Measurements from ENCODE around the gene TAMM41.
"Not testable (repeated sequence)": the region's sequence is repeated elsewhere in the genome, so short reads cannot be mapped to it uniquely, and the experiment has no call there.

Gene TAMM41

DNA sequence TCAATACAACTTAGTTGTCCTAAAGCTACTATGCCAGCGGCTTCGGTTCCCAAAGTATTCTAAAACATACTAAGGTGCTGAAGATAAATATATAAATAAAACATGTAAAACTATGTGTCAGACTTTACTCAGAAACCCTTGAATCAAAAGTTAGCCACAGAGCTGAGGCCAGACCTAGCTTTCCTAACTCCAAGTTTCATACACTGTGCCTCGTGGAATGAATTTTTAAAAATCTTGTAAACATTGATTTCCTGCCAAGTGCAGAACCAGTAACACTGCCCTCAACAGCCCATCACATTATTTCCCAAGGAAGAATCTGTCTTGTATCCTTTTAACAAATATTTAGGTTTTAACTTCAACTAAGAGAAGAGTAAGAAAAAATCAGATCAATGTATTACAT lies 36.4 kb downstream of the TAMM41 start:
- no peak for DNase-seq

DNA sequence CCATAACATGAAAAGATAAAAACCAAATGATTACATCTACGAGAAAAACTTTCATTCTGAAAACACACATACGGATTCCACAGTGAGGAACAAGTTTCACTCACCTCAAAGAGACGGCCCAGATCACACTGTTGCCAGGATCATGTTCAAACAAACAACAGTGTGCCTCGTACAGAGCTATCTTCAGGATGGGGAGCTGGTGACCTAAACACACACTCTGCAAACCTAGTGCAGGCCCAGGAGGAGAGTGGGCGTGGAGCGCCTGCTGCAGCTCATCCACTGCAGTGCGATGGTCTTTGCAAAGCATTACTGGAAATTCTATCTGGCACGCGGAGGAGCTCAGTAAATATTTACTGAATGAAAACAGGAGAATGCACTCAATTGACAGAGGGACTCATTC lies 38.5 kb downstream of the TAMM41 start:
- no peak for DNase-seq

DNA sequence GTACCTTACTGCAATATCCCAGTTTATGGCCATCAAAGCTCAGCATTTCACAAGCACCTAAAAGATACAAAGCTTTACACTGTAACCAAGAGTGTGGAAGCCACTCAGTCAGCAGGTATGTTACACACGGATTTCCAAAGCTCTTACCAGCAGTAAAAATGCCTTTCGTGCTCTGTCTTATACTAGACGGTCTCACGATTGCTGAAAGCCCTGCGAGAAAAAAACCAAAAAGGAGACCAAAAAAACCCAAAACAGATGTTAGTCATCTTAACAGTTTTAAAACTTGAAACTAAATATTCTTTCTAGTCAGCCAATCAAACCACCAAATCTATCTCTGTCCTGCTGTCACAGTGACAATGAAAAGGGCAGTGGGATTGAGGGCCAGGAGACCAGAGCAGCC lies 39.0 kb downstream of the TAMM41 start:
- no peak for DNase-seq

DNA sequence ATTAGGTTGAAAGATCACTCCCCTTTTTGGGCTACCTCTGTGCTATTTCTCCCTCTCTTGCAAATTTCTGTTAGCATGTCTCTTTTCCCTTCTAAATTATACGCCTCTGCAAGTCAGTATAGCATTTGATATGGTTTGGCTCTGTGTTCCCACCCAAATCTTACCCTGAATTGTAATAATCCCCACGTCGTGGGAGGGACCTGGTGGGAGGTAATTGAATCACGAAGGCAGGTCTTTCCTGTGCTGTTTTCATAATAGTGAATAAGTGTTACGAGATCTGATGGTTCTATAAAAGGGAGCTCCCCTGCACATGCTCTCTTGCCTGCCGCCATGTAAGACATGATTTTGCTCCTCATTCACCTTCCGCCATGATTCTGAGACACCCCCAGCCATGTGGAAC lies 41.0 kb downstream of the TAMM41 start:
- no peak for DNase-seq

DNA sequence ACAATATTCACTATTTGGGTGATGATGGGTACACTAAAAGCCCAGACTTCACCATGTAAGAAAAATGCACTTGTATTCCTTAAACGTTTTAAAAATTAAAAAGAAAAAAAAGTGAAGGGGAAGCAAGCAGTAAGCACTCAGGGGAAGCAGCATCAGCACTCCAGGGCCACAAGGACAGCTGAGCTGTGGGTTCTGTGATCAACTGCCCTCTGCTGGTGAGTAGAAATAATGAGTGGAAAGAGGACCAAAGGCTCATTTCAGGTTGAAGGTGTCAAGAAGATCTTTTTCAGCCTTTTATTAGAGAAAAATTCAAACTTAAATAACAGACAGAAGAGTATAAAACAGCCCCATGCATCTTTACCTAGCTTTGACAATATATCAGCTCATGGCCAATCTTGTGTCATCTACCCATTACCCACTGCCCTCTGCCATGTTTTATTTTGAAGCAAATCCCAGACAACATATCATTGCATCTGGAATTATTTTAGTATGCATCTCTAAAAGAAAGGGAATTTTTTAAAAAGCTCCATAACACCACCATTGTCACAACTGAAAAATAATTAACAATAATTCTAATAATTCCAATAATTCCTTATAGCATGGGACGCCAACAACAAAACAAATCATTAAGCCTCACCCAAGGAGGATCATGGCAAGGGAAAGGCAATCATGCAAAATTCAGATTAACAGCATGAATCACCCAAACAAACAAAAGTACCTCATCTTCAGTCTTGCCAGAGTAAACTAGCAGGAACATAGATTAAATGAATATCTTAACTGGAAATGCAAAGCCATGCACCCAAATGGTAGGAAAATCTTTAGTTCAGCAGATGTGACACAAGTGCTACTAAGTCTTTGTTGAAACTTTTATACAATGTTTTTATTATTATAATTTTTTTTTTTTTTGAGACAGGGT lies 42.5 kb downstream of the TAMM41 start:
- DNase-seq: no peak

DNA sequence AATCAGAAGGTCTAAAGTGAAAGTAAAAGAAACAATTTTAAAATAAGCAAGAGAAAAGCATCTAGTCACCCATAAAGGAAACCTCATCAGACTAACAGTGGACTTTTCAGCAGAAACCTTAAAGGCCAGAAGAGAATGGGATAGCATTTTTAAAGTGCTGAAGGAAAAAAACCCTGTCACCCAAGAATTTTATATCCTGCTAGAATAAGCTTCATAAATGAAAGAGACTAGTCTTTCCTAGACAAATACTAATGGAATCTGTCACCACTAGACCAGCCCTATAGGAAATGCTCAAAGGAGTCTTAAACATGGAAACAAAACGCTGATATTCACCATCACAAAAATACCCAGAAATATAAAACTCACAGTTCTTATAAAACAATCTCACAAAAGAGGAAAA lies 46.9 kb downstream of the TAMM41 start:
- DNase-seq: no peak

DNA sequence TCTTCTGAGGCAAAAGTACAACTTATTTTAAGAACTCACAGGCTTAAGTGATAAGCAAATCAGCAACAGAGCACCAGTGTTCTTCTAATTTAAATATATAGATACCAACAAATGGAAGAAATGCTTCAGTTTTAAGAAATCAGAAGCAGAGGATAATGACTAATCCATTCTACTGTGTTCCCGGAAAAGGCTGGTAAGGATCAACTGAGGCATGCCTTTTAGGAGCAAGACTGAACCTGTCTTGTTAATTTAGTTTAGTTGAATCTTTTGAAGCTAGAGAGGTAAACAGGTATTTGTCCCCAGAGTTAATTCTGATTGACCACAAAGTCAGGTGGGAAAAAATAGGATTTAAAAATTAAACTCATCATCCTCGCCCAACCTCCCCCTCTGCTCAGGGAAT lies 51.8 kb downstream of the TAMM41 start:
- no peak for DNase-seq

DNA sequence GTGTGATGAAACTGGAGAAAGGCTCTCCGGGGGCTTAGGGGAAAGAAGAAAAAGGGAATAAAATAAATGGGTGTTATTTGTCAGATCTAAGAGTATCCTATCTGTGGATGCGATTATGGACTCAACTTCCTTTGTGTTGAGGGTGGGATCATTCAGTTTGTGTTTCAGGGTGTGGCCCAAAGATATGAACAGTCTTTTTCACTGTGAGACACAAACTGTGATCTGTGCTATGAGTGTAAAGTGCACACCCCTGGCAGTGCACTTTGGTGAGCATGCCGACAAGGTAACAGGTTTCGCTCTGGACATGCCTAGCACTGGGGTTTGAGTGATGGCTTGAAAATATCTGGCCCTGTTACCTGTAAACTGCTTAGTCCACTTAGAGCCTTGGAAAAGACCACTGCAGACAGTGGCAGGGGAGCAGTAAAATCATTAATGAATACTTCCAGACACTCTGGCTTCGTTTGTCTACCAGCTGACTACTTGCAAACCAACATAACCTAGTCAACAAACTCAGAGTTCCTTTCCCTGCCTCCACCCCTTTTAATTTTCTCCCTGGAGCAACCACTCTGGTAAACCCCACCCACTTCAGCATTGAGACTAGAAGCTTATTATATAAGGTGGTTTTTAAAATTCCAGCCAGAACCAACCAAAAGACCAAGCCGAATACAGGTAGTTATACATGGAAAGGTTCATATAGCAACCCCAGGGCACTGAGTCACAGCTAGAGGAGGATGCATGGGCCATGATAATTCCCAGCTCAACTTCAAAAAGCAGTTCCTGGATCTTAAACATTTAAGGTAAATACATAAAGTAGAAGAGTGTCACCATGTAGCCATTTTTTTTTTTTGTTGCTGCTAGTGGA lies 55.1 kb downstream of the TAMM41 start:
- DNase-seq: no peak

DNA sequence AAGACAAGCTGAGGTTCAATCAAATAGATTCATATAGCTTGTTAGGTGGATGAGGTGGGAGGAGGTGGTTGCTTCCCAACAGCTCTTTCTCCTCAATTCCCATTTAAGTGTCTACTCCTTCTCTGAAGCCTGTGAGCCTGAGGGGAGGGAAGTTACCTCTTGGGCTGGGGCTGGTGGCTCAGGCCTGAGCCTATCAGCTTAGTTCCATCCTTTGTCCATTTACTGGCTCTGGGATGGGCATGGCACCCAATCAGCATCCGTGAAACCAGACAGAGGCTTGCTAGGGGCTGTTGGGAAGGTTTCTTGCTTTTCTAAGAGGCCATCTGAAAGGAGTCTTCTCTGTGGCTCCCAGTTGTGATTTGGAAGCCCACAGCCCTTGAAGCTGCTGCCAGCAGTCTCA lies 57.3 kb downstream of the TAMM41 start:
- DNase-seq: no peak

DNA sequence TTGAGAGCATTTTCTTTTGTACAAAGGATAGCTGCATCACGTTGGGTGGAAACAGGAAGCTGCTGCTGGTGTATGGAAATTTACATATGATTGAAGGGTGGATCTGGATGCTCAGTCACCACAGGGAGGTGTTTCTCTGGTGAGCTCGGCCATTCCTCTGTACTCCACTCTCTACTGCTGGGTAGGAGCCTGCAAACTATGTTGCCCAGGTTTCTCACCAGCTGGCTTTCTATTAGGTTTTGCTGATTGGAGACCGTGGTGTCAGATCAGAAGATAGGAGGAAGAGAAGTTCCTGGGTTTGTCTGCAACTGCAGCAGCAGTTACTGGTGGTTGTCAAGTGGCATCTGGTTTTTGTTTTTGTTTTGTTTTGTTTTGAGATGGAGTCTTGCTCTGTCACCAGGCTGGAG lies 61.7 kb downstream of the TAMM41 start:
- DNase-seq: no peak

DNA sequence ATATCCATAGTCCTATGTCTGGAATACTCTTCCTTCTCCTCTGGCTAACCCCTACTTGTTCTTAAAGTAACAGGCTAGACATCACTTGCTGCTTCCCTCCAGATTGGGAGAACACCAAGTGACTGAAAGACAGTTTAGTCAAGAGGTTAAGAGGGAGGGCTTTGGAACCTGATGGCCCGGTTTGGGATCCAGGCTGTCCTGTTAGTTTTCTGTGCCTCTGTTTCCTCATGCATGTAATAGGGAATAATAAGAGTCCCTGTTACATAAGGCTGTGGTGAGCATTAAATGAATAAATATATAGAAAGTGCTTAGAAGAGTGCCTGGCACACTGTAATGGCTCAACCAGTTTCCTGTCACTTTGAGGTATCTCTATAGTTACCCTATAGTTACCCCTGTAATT lies 66.3 kb downstream of the TAMM41 start:
- DNase-seq: no peak

DNA sequence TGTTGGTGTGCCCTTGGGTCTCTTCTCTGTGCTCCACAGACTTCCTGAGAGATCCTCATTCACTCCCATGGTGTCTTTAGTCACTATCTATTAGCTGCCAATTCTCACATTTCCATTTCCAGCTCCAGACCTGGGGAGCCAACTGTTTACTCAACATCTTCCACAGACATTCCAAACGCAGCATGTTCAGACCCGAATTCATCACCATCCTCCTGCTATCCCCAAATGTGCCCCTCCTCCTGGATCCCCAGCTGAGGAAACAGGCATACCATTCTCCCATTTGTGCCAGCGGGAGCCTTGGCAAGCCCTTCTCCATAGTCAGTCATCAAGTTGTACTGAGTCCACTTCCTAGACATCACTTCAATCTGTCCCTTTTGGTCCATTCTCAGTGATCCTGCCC lies 67.1 kb downstream of the TAMM41 start:
- DNase-seq: no peak

DNA sequence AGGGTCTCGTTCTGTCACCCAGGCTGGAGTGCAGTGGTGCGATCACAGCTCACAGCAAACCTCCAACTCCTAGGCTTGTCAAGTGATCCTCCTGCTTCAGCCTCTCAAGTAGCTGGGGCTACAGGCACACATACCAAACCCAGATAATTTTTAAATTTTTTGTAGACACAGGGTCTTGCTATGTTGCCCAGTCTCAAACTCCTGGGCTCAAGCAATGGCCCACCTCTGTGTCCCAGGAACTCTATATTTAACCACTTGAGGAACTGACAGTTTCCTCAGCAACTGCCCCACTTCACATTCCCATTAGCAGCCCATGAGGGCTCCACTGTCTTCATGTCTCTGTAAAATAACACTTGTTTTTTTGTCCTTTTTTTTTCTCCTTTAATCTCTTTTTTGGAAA lies 68.4 kb downstream of the TAMM41 start:
- DNase-seq: no peak

DNA sequence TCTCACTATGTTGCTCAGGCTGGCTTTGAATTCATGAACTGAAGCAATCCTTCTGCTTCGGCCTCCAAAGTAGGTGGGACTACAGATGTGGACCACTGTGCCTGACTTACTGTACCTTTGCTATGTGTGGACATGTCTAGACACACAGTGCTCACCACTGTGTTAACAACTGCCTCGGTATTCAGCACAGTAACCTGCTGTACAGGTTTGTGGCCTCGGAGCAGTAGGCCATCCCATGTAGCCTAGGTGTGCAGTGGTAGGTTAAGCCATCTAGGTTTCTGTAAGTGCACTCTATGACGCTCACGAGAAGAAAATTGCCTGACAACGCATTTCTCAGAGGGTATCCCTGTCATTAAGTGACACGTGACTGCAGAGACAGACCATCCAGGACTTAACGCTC lies 70.3 kb downstream of the TAMM41 start:
- no peak for DNase-seq

DNA sequence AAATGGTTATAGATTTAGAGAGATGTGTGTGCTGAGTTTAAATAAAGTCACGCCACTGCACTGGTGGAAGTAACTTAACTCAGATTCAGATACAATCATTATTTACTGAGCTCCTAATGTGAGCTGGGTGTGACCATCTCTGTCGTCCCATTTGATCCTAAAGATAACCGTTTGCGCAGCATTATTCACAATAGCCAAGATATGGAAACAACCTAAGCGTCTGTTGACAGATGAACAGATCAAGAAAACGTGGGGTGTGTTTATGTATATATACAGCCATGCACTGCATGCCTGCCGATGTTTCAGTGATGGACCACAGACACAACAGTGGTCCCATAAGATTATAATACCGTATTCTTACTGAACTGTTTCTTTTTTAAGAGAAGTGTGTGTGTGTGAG lies 71.2 kb downstream of the TAMM41 start:
- DNase-seq: no peak

DNA sequence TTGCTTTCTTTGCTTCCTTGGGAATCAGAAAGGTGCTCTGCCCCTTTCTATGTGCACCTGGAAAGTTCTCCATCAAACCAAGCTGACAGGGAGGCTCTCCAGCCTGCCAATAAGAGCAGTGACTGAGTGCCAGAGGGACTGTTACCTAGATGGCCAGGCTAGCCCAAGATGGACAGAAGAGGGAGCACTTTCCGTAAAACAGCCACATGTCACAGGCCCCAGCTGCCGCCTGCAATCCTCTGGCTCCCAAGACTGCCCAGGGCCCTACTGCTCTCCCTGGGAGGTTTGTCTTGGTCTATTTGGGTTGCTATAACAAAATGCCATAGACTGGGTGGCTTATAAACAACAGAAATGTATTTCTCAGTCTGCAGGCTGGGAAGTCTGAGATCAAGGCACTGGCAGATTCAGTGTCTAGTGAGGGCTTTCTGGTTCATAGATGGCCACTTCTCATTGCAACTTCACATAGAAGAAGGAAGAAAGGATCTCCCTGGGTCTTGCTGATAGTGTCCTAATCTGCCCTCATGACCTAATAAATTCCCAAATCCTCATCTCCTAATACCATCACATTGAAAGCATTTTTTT lies 72.3 kb downstream of the TAMM41 start:
- no peak for DNase-seq

DNA sequence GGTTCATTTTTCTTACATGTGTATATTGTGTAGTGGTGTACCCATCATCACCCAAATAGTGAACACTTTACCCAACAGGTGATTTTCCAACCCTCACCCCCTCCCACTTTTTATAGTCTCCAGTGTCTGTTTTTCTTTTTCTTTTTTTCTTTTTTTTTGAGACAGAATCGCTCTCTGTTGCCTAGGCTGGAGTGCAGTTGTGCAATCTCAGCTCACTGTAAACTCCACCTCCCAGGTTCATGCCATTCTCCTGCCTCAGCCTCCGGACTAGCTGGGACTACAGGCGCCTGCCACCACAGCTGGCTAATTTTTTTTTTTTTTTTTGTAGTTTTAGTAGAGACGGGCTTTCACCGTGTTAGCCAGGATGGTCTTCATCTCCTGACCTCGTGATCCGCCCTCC lies 74.8 kb downstream of the TAMM41 start:
- DNase-seq: not testable (repeated sequence)

DNA sequence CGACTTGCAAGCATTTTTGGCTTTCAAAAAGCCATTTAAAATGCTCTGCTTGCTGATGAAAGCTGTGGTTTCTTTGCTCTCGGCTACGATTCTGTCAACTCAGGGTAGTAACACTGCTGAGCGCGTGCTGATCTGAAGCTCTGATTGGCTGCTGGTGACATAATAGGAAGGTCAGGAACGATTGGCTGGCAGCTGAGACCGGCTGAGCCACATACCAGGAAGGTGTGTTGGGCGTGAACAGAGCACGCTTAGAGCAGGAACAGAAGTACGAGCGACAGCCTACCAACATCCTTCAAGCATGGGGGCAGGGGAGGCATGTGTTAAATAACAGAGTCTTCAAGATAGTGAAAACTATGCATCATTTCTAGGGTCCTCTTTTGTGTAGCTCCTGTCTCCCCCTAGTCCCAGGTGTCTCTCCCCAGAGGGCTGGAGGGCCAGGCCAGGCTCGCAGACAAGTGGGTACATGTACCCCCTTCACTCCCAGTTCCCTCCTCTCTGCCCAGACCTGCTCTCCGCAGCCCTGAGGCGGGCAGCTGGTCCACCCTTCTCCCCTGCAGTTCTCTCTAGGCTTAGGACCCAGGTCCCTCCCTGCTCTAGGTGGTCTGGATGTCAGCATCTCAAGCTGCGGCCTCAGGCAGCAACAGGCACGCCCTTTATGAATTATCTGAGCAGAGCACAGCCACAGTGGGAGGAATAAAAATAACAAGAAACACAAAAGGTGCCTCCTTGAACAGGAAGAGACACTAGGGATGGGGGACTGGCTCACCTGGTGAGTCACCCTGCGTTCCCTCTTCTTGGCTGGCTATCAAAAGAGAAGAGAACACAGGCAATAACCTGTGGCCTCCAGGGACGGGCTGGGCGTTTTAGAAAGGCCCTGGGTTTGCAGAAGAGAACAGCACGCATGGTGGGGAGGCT lies 76.0 kb downstream of the TAMM41 start:
- DNase-seq: peak; percentile 62

DNA sequence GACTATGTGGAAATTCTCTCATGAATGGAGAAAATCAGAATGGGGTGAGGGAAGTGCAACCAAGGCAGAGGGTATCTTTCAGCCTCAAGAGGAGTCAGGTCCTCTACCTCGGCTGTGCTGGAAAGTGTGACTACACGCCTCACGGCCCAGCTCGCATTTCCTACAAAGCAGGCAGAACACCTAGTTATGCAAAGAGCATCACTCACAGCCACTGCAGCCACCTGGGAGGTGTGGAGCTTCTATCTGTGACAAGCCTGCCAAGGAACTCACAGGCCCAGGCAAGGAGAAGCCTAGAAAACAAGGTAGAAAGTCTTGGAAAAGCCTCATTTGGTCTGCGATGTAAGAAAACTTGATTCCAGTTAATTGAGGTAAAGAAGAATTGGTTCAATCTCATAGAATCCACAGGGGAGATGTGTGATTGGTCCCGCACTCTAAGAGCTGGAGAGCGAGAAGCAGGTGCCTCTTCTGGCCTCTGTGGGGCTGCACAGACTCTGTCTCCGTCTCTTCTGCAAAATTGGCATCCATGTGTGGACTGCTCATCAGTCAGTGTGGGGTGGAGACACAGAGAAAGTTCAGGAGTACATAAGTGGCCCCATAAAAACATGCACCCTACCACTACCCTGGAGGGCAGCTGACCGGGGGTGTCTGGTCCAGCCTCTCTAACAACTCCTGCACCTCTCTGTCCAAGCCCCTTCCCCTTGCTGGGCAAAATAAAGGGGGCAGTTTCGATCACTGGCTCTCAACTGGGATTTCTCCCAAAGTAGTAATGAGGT lies 76.8 kb downstream of the TAMM41 start:
- no peak for DNase-seq

DNA sequence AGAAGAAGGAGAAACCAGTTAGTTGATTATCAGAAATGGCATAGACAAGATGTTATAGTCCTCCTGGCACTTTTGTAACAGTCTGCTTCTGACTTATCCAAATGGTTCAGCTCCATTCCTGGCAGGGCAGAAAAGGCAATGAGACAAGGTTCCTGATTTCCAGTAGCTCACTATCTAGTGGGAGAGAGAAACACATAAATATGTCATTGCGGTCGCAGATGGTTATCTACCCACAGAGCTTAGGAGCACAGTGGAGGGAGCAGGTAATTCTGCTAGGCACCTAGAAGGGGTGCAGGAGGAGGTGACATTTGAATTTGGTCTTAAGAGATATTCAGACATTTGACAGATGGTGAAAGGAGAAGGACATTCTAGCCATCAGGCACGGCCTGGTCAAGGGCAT lies 78.1 kb downstream of the TAMM41 start:
- DNase-seq: no peak

DNA sequence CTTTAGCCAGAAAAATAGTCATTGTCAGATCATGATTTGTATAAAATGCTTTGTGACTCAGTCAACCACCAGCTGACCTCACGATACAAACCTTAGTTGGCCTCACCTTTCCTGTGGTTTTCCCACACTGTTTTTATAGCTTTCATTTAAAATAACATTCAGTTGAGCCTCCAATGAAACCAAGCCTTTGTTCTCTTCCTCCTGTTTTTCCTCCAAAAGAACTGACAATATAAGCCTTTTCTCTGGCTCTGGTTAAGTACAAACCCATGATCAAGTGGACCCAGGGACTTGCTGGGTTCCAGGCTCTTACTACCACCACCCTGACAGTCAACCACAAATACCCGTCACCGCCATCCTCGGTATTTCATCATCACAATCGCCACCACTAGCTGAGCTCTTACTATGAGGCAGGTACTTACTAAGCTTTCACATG lies 81.7 kb downstream of the TAMM41 start:
- DNase-seq: no peak

DNA sequence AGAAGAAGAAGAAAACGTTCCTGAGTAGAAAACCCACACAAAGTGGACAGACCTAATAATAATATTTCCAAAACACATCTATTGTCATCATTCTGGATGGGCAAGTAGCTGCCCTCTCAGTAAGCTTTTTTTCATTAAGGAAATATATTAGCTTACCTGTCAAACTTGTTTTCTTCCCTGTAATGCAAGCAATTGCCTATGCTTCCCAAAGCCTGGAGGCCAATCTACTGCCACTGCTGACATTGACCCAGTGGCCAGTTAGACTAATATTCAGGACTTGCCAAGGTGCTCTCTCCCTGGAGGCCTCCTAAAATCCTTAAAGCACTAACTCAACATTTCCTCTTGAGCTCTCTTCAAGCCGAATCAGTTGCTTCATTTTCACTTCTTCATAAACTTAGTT lies 86.7 kb downstream of the TAMM41 start:
- DNase-seq: no peak

Measured in activated CD4-positive, alpha-beta T cell treated with anti-CD3 and anti-CD28 coated beads for 1 hour (primary cell).